ENCODE results near the gene OR10G4. TPM values are rescaled to one million over a fixed set of nuclear protein-coding genes. Genes with fewer than 3 reads are reported as not detected.

OR10G4 gene
- total and polyA plus RNA-seq, 2 experiments from 2014 or later: not detected

GRCh38 chr11:124039557-124039956 is 26.8 kb downstream of the OR10G4 start:
- Histone ChIP-seq H2AFZ (no peak overlapping the region), H3K79me2 (ENCODE audit: insufficient read depth) (no peaks in the 10 kb centered on the region), H3K4me1 (ENCODE audit: insufficient read depth) (no peaks in the 10 kb centered on the region), H3K4me2 (ENCODE audit: unreplicated experiment) (no peak overlapping the region), H3K9me2 (ENCODE audit: insufficient read depth) (no peaks in the 10 kb centered on the region), H3K4me3 (no peak overlapping the region), H4K20me1 (ENCODE audit: insufficient read depth) (no peaks in the 10 kb centered on the region), H3K27ac (no peak overlapping the region), H3K9ac (no peak overlapping the region), H3F3A (ENCODE audit: insufficient read depth) (no peaks in the 10 kb centered on the region), H3K9me3 (ENCODE audit: low read depth) (no peaks in the 10 kb centered on the region), H3K36me3 (ENCODE audit: low read depth) (no peaks in the 10 kb centered on the region), H3K27me3 (replicated peaks; ENCODE audit: insufficient read depth) (no peaks in the 10 kb centered on the region; the same call in 1 of the 2 replicates)
- TF ChIP-seq EZH2phosphoT487 (IDR thresholded peaks at IDR 0.05; ENCODE audit: insufficient read depth, low read depth): no peak
- no peak for TF ChIP-seq EZH2 (IDR thresholded peaks at IDR 0.05; ENCODE audit: insufficient read depth, poor library complexity, severe bottlenecking)
- 57 to 58% methylated on average over 9 of the region's 9 CpGs for WGBS, 2 experiments (ENCODE audit: low coverage in 1 of 2, low lambda C conversion rate in 2 of 2, missing lambda C conversion rate in 2 of 2)
- in situ Hi-C loops (cut with MboI): no loop called here
- DNase-seq: no peak

- H3K9me3 ChIP-seq (ENCODE audit: low read depth): no peaks in the 10 kb centered on the region
- no peak within 1 kb of the TSS for H3K4me2 ChIP-seq (ENCODE audit: unreplicated experiment)
- H3K36me3 ChIP-seq (ENCODE audit: low read depth): no peaks in the 10 kb centered on the region
- in situ Hi-C loops (cut with MboI): no loop called here
- H3K9ac ChIP-seq: no peak within 1 kb of the TSS
- H3K4me3 ChIP-seq: no peak within 1 kb of the TSS
- H3K9me2 ChIP-seq (ENCODE audit: insufficient read depth): no peaks in the 10 kb centered on the region
- no peaks in the 10 kb centered on the region for H3K4me1 ChIP-seq (ENCODE audit: insufficient read depth)
- no peaks in the 10 kb centered on the region for H4K20me1 ChIP-seq (ENCODE audit: insufficient read depth)
- no peak within 1 kb of the TSS for H2AFZ ChIP-seq
- WGBS, 2 experiments (ENCODE audit: low coverage in 1 of 2, low lambda C conversion rate in 2 of 2, missing lambda C conversion rate in 2 of 2): 0 to 3% methylated on average over 1 of the region's 1 CpG
- TF ChIP-seq EZH2 (IDR thresholded peaks at IDR 0.05; ENCODE audit: insufficient read depth, poor library complexity, severe bottlenecking) (no peak), EZH2phosphoT487 (IDR thresholded peaks at IDR 0.05; ENCODE audit: insufficient read depth, low read depth) (no peak)
- no peak within 1 kb of the TSS for H3K27ac ChIP-seq
- H3K27me3 ChIP-seq (replicated peaks; ENCODE audit: insufficient read depth): no peaks in the 10 kb centered on the region; the same call in 1 of the 2 replicates
- H3F3A ChIP-seq (ENCODE audit: insufficient read depth): no peaks in the 10 kb centered on the region
- no peaks in the 10 kb centered on the region for H3K79me2 ChIP-seq (ENCODE audit: insufficient read depth)
- DNase-seq: no peak
Measured at GRCh38 chr11:124041254-124041653, 28.5 kb downstream of the OR10G4 start, which contains the start of gene OR10G7. Gene OR10G7, minus strand, starts transcription at chr11:124041325. Its CDS starts 2,324 bp downstream, at chr11:124039001.

- no peaks in the 10 kb centered on the region for H3K79me2 ChIP-seq (ENCODE audit: insufficient read depth)
- H3K9me3 ChIP-seq (ENCODE audit: low read depth): no peaks in the 10 kb centered on the region
- 48 to 51% methylated on average over 4 of the region's 4 CpGs for WGBS, 2 experiments (ENCODE audit: low coverage in 1 of 2, low lambda C conversion rate in 2 of 2, missing lambda C conversion rate in 2 of 2)
- H3K36me3 ChIP-seq (ENCODE audit: low read depth): no peaks in the 10 kb centered on the region
- DNase-seq: no peak
- H3K27ac ChIP-seq: no peak overlapping the region
- no peaks in the 10 kb centered on the region for H3F3A ChIP-seq (ENCODE audit: insufficient read depth)
- no peaks in the 10 kb centered on the region for H3K9me2 ChIP-seq (ENCODE audit: insufficient read depth)
- H3K4me2 ChIP-seq (ENCODE audit: unreplicated experiment): no peak overlapping the region
- H3K4me1 ChIP-seq (ENCODE audit: insufficient read depth): no peaks in the 10 kb centered on the region
- H4K20me1 ChIP-seq (ENCODE audit: insufficient read depth): no peaks in the 10 kb centered on the region
- in situ Hi-C loops (cut with MboI): no loop called here
- TF ChIP-seq EZH2phosphoT487 (IDR thresholded peaks at IDR 0.05; ENCODE audit: insufficient read depth, low read depth): no peak
- TF ChIP-seq EZH2 (IDR thresholded peaks at IDR 0.05; ENCODE audit: insufficient read depth, poor library complexity, severe bottlenecking): no peak
- H2AFZ ChIP-seq: no peak overlapping the region
- no peaks in the 10 kb centered on the region; the same call in 1 of the 2 replicates for H3K27me3 ChIP-seq (replicated peaks; ENCODE audit: insufficient read depth)
- H3K9ac ChIP-seq: no peak overlapping the region
- no peak overlapping the region for H3K4me3 ChIP-seq
Measured at GRCh38 chr11:124043420-124043819, 30.6 kb downstream of the OR10G4 start.

GRCh38 chr11:124050748-124051147 is 38.0 kb downstream of the OR10G4 start:
- Histone ChIP-seq H3K9me2 (ENCODE audit: insufficient read depth) (no peaks in the 10 kb centered on the region), H3K9me3 (ENCODE audit: low read depth) (no peaks in the 10 kb centered on the region), H3K27me3 (replicated peaks; ENCODE audit: insufficient read depth) (peaks cover 9% of the 10 kb centered on the region), H3K4me3 (no peak overlapping the region), H3K79me2 (ENCODE audit: insufficient read depth) (no peaks in the 10 kb centered on the region), H3K27ac (no peak overlapping the region), H3K36me3 (ENCODE audit: low read depth) (no peaks in the 10 kb centered on the region), H3F3A (ENCODE audit: insufficient read depth) (no peaks in the 10 kb centered on the region), H3K4me1 (ENCODE audit: insufficient read depth) (no peaks in the 10 kb centered on the region), H3K4me2 (ENCODE audit: unreplicated experiment) (no peak overlapping the region), H4K20me1 (ENCODE audit: insufficient read depth) (no peaks in the 10 kb centered on the region), H2AFZ (no peak overlapping the region), H3K9ac (no peak overlapping the region)
- WGBS, 2 experiments (ENCODE audit: low coverage in 1 of 2, low lambda C conversion rate in 2 of 2, missing lambda C conversion rate in 2 of 2): 25 to 29% methylated on average over 1 of the region's 1 CpG
- TF ChIP-seq EZH2phosphoT487 (IDR thresholded peaks at IDR 0.05; ENCODE audit: insufficient read depth, low read depth) (no peak), EZH2 (IDR thresholded peaks at IDR 0.05; ENCODE audit: insufficient read depth, poor library complexity, severe bottlenecking) (no peak)
- in situ Hi-C loops (cut with MboI): loop anchor here (25.0 kb wide), 1 partner anchor 537 kb away; no protein-coding TSS in a partner anchor
- DNase-seq: no peak

Data from GM23248 (cell line).